GM21723 (cell line): ENCODE results near the gene YOD1.

ENCODE experiments used
- ATAC-seq: cut with Tn5 transposase; IDR thresholded peaks from one replicate; pipeline ENCODE4 v1.9.1; 2021; ENCODE audit warnings: mild to moderate bottlenecking, moderate library complexity; ENCODE audit not compliant: unreplicated experiment

YOD1 gene

GRCh38 chr1:207013321-207014085 lies 37.5 kb downstream of the YOD1 start:
- ATAC-seq, result no peak

- no peak for ATAC-seq
Observed at GRCh38 chr1:207010726-207011125, 40.3 kb downstream of the YOD1 start.

DNA sequence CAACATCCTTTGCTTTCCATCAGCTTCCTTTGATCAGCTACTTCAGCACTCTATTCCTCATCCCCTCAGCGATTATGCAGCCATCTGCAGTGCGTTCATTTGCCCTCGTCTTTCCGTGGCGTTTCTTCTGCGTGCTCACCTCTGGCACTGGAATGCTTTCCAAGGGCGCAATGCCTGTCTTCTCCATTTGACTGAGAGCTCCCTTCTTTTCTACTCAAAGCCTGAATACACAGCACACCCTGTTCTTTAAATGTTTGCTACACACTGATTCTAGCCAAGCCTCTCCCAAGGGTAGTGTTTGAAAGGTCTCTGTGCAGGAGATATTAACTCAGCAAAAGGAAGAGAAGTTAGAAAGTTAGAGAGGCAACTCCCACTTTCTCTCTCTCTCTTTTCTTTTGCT lies 41.1 kb downstream of the YOD1 start:
- ATAC-seq, result no peak

- ATAC-seq, result no peak
Observed at GRCh38 chr1:207009182-207009850, 41.7 kb downstream of the YOD1 start.

GRCh38 chr1:207007352-207008033 lies 43.5 kb downstream of the YOD1 start:
- ATAC-seq, result no peak

DNA sequence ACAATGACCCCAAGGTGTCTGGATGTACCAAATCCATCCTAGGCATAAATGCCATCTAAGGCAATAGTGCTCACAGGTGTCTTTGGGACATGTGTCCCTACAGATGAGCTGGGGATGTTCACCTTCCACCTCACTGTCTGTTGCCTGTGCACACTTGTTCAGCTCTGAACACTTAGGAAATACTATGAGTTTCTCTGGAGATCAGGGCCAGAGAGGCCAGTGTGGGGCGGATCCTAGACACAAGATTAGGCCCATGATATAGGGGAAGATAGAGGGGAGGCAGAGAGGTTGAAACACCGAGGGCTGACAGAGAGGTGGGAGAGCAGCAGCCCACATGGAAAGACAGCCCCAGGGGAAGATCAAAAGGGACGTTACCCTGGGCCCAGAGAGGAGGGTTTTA lies 44.1 kb downstream of the YOD1 start:
- ATAC-seq, result no peak

- ATAC-seq, result no peak
Observed at GRCh38 chr1:207006083-207006482, 44.9 kb downstream of the YOD1 start.

DNA sequence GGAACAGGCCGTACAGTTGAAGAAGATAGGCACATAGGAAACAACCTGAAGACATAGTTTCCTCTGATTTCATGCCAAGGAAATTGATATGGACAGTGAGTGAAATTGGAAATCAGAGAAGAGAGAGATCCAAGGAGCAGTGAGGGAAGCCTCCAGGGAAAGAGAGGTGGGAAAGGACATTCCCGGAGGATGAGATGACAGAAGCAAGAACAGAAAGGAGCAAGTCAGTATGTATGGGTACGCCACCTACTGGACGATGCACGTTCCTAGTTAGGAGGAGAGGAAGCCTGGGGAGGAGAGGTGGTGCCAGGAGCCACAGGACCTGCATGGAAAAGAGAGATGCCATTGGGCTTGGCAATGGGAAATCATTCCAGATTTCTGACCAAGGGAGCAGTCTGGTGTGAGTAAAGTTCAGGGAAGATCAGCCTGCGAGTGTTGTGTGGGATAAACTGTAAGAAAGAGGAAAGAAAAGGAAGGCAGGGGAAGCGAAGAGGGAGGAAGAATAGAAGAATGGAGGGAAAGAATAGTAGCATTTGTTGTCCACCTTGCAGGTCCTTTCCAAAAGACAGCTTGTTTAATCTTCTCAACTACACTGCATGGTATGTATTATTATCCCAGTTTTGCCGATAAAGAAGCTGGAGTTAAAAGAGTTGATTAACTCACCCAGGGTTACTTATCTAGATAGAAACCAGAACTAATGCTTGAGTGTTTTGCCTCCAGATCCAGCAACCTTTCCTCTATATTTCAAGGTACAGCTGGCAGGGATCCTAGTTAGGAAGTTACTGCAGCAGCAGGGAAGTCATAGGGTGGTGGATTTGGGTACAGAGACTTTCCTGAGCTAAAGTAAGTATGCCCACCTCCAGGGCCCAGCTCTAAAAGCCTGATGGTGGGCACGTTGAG lies 45.8 kb downstream of the YOD1 start:
- ATAC-seq, result no peak

GRCh38 chr1:207003210-207003609 lies 47.8 kb downstream of the YOD1 start:
- no peak for ATAC-seq

- no peak for ATAC-seq
Observed at GRCh38 chr1:207002724-207003146, 48.3 kb downstream of the YOD1 start.

- no peak for ATAC-seq
Observed at GRCh38 chr1:207001492-207002245, 49.3 kb downstream of the YOD1 start.

GRCh38 chr1:207000651-207001291 lies 50.2 kb downstream of the YOD1 start:
- ATAC-seq, result no peak

GRCh38 chr1:206998816-206999215 lies 52.2 kb downstream of the YOD1 start:
- ATAC-seq, result no peak
